C4-2B (cell line): ENCODE results near the gene PMM1.

Experiments
- CTCF ChIP-seq: fragments of 450-650 bp; conservative IDR thresholded peaks from 2 replicates; pipeline ENCODE4 v1.5.1; 2017; ENCODE audit warnings: mild to moderate bottlenecking
- ZFX ChIP-seq: fragments of 450-650 bp; IDR thresholded peaks from 2 replicates; pipeline ENCODE4 v1.6.1; 2017

- no peak for TF ChIP-seq CTCF
- no peak for TF ChIP-seq ZFX
These were observed 48.5 kb upstream of the PMM1 start for GRCh38 chr22:41638124-41638523.
